Spleen (tissue), 7 donors: ENCODE data around the gene RBM27.

Experiments used
- CTCF ChIP-seq, 11 experiments: fragments of 200-600 bp in 7 of 11; fragments of 450-650 bp in 4 of 11; sonication (generic) in 4 of 11; IDR thresholded peaks in 8 of 11; conservative IDR thresholded peaks in 3 of 11; 1 replicate in 7 of 11; 2 replicates in 4 of 11; pipeline versions ENCODE4 v1.4.0 to v1.8.0; 2016 to 2021; ENCODE audit warnings: antibody characterized with exemption in 11 of 11, inconsistent platforms in 4 of 11, mild to moderate bottlenecking in 1 of 11
- POLR2A ChIP-seq, 3 donors: fragments of 450-650 bp; IDR thresholded peaks; one replicate each; pipeline ENCODE4 v1.5.1; 2017; ENCODE audit warnings: antibody characterized with exemption in 3 of 3, mild to moderate bottlenecking in 1 of 3
- POLR2AphosphoS5 ChIP-seq, 3 donors: sonication (generic); formaldehyde crosslinking; IDR thresholded peaks; one replicate each; pipeline ENCODE4 v1.5.1; 2017; ENCODE audit warnings: antibody characterized with exemption in 3 of 3
- donor health status: DM: no; HTN: no; CAD: no; lungs with moderate emphysema.
- donor health status: DM: no; HTN: no; CAD: no.
- donor health status: DM: no; HTN: no; CAD: no.

GRCh38 chr5:146158255-146158654 is 45.1 kb upstream of the RBM27 start:
- no peak for TF ChIP-seq POLR2AphosphoS5 (IDR thresholded peaks at IDR 0.05)
- TF ChIP-seq CTCF (IDR thresholded peaks at IDR 0.05 in 8 of 11, conservative IDR thresholded peaks at IDR 0.05 in 3 of 11), result no peak
- TF ChIP-seq POLR2A (IDR thresholded peaks at IDR 0.05), result no peak
